Ovary (tissue), 3 donors: ENCODE measurements around the gene SOX6.

Experiments
- POLR2A ChIP-seq: fragments of 450-650 bp; IDR thresholded peaks from one replicate; pipeline ENCODE4 v1.6.1; 2017; ENCODE audit warnings: antibody characterized with exemption, mild to moderate bottlenecking, moderate library complexity
- TF ChIP-seq, protein P1 (sequence below), 3 donors: fragments of 450-650 bp in 2 of 3; fragments of 200-600 bp in 1 of 3; IDR thresholded peaks; one replicate each; pipeline versions ENCODE4 v1.5.1 to v1.8.0; 2016 to 2022; ENCODE audit warnings: antibody characterized with exemption in 3 of 3, mild to moderate bottlenecking in 1 of 3
- donor health status: DM: no; HTN: no; CAD: no.

DNA sequence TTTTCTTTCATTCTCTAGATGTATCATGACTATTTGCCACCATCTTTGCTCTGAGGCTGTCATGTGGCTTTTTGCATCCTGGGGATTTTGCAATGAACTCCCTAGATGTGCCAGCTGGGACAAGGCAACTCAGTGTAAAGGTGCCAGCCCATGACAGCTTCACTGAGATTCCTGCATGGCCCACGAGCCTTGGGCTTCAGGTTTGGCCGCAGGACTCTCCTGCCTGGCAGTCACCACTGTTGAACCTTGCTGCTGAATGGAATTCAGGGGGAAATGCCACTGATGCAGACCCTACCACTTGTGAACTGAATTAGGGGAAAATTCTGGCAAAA is 385.2 kb downstream of the SOX6 start:
- TF ChIP-seq, protein P1, sequence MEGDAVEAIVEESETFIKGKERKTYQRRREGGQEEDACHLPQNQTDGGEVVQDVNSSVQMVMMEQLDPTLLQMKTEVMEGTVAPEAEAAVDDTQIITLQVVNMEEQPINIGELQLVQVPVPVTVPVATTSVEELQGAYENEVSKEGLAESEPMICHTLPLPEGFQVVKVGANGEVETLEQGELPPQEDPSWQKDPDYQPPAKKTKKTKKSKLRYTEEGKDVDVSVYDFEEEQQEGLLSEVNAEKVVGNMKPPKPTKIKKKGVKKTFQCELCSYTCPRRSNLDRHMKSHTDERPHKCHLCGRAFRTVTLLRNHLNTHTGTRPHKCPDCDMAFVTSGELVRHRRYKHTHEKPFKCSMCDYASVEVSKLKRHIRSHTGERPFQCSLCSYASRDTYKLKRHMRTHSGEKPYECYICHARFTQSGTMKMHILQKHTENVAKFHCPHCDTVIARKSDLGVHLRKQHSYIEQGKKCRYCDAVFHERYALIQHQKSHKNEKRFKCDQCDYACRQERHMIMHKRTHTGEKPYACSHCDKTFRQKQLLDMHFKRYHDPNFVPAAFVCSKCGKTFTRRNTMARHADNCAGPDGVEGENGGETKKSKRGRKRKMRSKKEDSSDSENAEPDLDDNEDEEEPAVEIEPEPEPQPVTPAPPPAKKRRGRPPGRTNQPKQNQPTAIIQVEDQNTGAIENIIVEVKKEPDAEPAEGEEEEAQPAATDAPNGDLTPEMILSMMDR (IDR thresholded peaks at IDR 0.05): no peak
- TF ChIP-seq POLR2A: no peak
